HepG2 (cell line): ENCODE results near the gene CD9.

ENCODE experiments used
- ARHGAP35 ChIP-seq: sonication (generic); formaldehyde crosslinking; IDR thresholded peaks from 2 replicates; pipeline ENCODE4 v1.9.0; 2022; ENCODE audit warnings: mild to moderate bottlenecking, inconsistent platforms, moderate library complexity, missing genetic modification reagents, borderline replicate concordance
- EZH2 ChIP-seq: conservative IDR thresholded peaks from 2 replicates; pipeline ENCODE4 v1.6.1; 2012; ENCODE audit warnings: mild to moderate bottlenecking, low read depth, low read length, moderate library complexity
- KAT8 ChIP-seq: IDR thresholded peaks from 2 replicates; pipeline ENCODE4 v1.6.1; 2016; ENCODE audit warnings: missing genetic modification reagents, missing compliant biosample characterization
- KDM4B ChIP-seq: sonication (generic); formaldehyde crosslinking; IDR thresholded peaks from 2 replicates; pipeline ENCODE4 v1.4.0; 2020; ENCODE audit warnings: missing genetic modification reagents
- NONO ChIP-seq, 2 experiments: fragments of 450-650 bp in 1 of 2; sonication (generic) in 1 of 2; formaldehyde crosslinking in 1 of 2; IDR thresholded peaks in 1 of 2; conservative IDR thresholded peaks in 1 of 2; 2 replicates each; pipeline versions ENCODE4 v1.6.1 to v1.8.0; 2017 to 2022; ENCODE audit warnings: mild to moderate bottlenecking in 1 of 2, missing genetic modification reagents in 1 of 2, moderate library complexity in 1 of 2
- ZMYM2 ChIP-seq: sonication (generic); formaldehyde crosslinking; IDR thresholded peaks from 2 replicates; pipeline ENCODE4 v1.8.0; 2022; ENCODE audit warnings: mild to moderate bottlenecking, missing genetic modification reagents
- ZNF224 ChIP-seq: sonication (generic); formaldehyde crosslinking; IDR thresholded peaks from 2 replicates; pipeline ENCODE4 v1.5.0; 2020; ENCODE audit warnings: mild to moderate bottlenecking, missing genetic modification reagents
- TF ChIP-seq, protein P1 (sequence below): sonication (generic); formaldehyde crosslinking; IDR thresholded peaks from 2 replicates; pipeline ENCODE4 v1.5.0; 2020; ENCODE audit warnings: mild to moderate bottlenecking, missing genetic modification reagents, moderate library complexity
- TF ChIP-seq, protein P2 (sequence below): sonication (generic); formaldehyde crosslinking; IDR thresholded peaks from 2 replicates; pipeline ENCODE4 v1.4.0; 2020; ENCODE audit warnings: missing genetic modification reagents
- TF ChIP-seq, protein P3 (sequence below): sonication (generic); formaldehyde crosslinking; IDR thresholded peaks from 2 replicates; pipeline ENCODE4 v1.4.0; 2020; ENCODE audit warnings: low read depth, missing genetic modification reagents
- TF ChIP-seq, protein P4 (sequence below): sonication (generic); formaldehyde crosslinking; IDR thresholded peaks from 2 replicates; pipeline ENCODE4 v1.8.0; 2022; ENCODE audit warnings: mild to moderate bottlenecking, missing genetic modification reagents, borderline replicate concordance
- TF ChIP-seq, protein P5 (sequence below): IDR thresholded peaks from 2 replicates; pipeline ENCODE4 v1.6.1; 2016; ENCODE audit warnings: low read depth, missing genetic modification reagents, missing compliant biosample characterization
- TF ChIP-seq, protein P6 (sequence below): sonication (generic); formaldehyde crosslinking; IDR thresholded peaks from 2 replicates; pipeline ENCODE4 v1.5.0; 2020; ENCODE audit warnings: missing genetic modification reagents
- TF ChIP-seq, protein P7 (sequence below): IDR thresholded peaks from 2 replicates; pipeline ENCODE4 v1.6.1; 2016

DNA sequence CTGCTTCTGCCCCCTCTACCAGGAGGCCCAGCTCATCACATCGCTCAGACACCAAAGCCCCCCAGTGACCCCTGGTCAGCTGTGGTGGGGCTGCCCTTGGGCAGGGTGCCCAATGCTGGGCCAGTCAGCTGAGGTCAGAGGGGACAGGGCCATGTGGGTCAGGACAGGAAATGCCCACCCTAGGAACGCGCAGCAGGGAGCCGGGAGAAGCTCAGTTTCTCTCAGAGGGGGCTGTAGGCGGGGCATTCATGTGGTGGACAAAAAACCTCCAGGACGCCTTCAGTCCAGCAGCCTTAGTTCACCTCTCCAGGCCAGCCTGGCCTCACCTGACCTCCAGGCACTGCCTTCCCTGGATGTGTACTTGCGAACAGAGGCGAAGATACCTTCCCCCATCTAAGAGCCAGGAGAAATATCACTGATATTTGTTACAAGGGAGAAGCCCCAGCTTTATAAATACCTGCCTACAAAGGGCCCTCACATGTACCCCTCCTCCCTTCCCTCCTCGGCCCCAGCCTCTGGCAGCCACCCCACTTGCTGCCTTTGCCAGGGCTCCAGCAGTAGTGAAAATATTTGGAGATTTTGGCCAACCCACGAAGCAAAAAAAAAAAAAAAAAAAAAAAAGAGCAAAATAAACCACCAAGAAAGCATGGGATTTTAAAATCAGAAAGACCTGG lies 68.4 kb downstream of the CD9 start:
- TF ChIP-seq ZMYM2 (no peak), KAT8 (CRISPR knock-in tag) (no peak), ZNF224 (CRISPR knock-in tag) (no peak), EZH2 (no peak), NONO (IDR thresholded peaks at IDR 0.05) (no peak), NONO (CRISPR knock-in tag; conservative IDR thresholded peaks at IDR 0.05) (no peak), ARHGAP35 (CRISPR knock-in tag) (no peak), KDM4B (CRISPR knock-in tag) (no peak)
- TF ChIP-seq, protein P1, sequence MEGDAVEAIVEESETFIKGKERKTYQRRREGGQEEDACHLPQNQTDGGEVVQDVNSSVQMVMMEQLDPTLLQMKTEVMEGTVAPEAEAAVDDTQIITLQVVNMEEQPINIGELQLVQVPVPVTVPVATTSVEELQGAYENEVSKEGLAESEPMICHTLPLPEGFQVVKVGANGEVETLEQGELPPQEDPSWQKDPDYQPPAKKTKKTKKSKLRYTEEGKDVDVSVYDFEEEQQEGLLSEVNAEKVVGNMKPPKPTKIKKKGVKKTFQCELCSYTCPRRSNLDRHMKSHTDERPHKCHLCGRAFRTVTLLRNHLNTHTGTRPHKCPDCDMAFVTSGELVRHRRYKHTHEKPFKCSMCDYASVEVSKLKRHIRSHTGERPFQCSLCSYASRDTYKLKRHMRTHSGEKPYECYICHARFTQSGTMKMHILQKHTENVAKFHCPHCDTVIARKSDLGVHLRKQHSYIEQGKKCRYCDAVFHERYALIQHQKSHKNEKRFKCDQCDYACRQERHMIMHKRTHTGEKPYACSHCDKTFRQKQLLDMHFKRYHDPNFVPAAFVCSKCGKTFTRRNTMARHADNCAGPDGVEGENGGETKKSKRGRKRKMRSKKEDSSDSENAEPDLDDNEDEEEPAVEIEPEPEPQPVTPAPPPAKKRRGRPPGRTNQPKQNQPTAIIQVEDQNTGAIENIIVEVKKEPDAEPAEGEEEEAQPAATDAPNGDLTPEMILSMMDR (CRISPR knock-in tag), result no peak
- TF ChIP-seq, protein P2, sequence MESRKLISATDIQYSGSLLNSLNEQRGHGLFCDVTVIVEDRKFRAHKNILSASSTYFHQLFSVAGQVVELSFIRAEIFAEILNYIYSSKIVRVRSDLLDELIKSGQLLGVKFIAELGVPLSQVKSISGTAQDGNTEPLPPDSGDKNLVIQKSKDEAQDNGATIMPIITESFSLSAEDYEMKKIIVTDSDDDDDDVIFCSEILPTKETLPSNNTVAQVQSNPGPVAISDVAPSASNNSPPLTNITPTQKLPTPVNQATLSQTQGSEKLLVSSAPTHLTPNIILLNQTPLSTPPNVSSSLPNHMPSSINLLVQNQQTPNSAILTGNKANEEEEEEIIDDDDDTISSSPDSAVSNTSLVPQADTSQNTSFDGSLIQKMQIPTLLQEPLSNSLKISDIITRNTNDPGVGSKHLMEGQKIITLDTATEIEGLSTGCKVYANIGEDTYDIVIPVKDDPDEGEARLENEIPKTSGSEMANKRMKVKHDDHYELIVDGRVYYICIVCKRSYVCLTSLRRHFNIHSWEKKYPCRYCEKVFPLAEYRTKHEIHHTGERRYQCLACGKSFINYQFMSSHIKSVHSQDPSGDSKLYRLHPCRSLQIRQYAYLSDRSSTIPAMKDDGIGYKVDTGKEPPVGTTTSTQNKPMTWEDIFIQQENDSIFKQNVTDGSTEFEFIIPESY, result no peak
- TF ChIP-seq, protein P3, sequence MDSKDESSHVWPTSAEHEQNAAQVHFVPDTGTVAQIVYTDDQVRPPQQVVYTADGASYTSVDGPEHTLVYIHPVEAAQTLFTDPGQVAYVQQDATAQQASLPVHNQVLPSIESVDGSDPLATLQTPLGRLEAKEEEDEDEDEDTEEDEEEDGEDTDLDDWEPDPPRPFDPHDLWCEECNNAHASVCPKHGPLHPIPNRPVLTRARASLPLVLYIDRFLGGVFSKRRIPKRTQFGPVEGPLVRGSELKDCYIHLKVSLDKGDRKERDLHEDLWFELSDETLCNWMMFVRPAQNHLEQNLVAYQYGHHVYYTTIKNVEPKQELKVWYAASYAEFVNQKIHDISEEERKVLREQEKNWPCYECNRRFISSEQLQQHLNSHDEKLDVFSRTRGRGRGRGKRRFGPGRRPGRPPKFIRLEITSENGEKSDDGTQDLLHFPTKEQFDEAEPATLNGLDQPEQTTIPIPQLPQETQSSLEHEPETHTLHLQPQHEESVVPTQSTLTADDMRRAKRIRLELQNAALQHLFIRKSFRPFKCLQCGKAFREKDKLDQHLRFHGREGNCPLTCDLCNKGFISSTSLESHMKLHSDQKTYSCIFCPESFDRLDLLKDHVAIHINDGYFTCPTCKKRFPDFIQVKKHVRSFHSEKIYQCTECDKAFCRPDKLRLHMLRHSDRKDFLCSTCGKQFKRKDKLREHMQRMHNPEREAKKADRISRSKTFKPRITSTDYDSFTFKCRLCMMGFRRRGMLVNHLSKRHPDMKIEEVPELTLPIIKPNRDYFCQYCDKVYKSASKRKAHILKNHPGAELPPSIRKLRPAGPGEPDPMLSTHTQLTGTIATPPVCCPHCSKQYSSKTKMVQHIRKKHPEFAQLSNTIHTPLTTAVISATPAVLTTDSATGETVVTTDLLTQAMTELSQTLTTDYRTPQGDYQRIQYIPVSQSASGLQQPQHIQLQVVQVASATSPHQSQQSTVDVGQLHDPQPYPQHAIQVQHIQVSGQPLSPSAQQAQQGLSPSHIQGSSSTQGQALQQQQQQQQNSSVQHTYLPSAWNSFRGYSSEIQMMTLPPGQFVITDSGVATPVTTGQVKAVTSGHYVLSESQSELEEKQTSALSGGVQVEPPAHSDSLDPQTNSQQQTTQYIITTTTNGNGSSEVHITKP (CRISPR knock-in tag), result no peak
- TF ChIP-seq, protein P4, sequence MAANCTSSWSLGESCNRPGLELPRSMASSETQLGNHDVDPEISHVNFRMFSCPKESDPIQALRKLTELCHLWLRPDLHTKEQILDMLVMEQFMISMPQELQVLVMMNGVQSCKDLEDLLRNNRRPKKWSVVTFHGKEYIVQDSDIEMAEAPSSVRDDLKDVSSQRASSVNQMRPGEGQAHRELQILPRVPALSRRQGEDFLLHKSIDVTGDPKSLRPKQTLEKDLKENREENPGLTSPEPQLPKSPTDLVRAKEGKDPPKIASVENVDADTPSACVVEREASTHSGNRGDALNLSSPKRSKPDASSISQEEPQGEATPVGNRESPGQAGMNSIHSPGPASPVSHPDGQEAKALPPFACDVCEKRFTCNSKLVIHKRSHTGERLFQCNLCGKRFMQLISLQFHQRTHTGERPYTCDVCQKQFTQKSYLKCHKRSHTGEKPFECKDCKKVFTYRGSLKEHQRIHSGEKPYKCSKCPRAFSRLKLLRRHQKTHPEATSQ (CRISPR knock-in tag), result no peak
- TF ChIP-seq, protein P5, sequence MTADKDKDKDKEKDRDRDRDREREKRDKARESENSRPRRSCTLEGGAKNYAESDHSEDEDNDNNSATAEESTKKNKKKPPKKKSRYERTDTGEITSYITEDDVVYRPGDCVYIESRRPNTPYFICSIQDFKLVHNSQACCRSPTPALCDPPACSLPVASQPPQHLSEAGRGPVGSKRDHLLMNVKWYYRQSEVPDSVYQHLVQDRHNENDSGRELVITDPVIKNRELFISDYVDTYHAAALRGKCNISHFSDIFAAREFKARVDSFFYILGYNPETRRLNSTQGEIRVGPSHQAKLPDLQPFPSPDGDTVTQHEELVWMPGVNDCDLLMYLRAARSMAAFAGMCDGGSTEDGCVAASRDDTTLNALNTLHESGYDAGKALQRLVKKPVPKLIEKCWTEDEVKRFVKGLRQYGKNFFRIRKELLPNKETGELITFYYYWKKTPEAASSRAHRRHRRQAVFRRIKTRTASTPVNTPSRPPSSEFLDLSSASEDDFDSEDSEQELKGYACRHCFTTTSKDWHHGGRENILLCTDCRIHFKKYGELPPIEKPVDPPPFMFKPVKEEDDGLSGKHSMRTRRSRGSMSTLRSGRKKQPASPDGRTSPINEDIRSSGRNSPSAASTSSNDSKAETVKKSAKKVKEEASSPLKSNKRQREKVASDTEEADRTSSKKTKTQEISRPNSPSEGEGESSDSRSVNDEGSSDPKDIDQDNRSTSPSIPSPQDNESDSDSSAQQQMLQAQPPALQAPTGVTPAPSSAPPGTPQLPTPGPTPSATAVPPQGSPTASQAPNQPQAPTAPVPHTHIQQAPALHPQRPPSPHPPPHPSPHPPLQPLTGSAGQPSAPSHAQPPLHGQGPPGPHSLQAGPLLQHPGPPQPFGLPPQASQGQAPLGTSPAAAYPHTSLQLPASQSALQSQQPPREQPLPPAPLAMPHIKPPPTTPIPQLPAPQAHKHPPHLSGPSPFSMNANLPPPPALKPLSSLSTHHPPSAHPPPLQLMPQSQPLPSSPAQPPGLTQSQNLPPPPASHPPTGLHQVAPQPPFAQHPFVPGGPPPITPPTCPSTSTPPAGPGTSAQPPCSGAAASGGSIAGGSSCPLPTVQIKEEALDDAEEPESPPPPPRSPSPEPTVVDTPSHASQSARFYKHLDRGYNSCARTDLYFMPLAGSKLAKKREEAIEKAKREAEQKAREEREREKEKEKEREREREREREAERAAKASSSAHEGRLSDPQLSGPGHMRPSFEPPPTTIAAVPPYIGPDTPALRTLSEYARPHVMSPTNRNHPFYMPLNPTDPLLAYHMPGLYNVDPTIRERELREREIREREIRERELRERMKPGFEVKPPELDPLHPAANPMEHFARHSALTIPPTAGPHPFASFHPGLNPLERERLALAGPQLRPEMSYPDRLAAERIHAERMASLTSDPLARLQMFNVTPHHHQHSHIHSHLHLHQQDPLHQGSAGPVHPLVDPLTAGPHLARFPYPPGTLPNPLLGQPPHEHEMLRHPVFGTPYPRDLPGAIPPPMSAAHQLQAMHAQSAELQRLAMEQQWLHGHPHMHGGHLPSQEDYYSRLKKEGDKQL, result no peak
- TF ChIP-seq, protein P6, sequence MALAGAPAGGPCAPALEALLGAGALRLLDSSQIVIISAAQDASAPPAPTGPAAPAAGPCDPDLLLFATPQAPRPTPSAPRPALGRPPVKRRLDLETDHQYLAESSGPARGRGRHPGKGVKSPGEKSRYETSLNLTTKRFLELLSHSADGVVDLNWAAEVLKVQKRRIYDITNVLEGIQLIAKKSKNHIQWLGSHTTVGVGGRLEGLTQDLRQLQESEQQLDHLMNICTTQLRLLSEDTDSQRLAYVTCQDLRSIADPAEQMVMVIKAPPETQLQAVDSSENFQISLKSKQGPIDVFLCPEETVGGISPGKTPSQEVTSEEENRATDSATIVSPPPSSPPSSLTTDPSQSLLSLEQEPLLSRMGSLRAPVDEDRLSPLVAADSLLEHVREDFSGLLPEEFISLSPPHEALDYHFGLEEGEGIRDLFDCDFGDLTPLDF, result no peak
- TF ChIP-seq, protein P7, sequence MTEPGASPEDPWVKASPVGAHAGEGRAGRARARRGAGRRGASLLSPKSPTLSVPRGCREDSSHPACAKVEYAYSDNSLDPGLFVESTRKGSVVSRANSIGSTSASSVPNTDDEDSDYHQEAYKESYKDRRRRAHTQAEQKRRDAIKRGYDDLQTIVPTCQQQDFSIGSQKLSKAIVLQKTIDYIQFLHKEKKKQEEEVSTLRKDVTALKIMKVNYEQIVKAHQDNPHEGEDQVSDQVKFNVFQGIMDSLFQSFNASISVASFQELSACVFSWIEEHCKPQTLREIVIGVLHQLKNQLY (CRISPR knock-in tag), result no peak
